GOT3 (cell line): ENCODE results near the gene SLC16A9.

Experiments used
- DNase-seq: peaks from one replicate; lab custom pipeline; 2025; ENCODE audit warnings: mixed read lengths; lab: John Stamatoyannopoulos, UW

SLC16A9 gene

GRCh38 chr10:59628456-59628855 is 81.2 kb downstream of the SLC16A9 start:
- no peak for DNase-seq

GRCh38 chr10:59627366-59628018 is 82.2 kb downstream of the SLC16A9 start:
- DNase-seq = no peak

DNA sequence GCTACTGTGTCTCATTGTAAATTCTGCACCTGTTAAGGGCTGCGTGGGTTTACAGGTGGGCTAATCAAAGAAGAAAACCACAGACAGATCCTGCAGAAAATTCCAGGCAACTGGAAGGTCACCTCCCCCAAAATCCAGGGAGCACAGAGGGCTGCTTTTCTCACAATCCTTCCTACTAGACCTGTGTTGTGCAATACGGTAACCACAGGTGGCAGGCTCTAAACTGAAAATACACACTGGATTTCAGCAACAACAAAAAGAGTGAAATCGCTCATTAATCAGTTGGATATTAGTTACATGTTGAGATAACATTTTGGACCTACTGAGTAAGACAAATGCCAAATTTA is 83.2 kb downstream of the SLC16A9 start:
- DNase-seq = no peak

GRCh38 chr10:59625721-59626522 is 83.7 kb downstream of the SLC16A9 start:
- no peak for DNase-seq

GRCh38 chr10:59624951-59625350 is 84.7 kb downstream of the SLC16A9 start:
- DNase-seq = no peak

- no peak for DNase-seq
These were observed 85.5 kb downstream of the SLC16A9 start for GRCh38 chr10:59624136-59624535.

DNA sequence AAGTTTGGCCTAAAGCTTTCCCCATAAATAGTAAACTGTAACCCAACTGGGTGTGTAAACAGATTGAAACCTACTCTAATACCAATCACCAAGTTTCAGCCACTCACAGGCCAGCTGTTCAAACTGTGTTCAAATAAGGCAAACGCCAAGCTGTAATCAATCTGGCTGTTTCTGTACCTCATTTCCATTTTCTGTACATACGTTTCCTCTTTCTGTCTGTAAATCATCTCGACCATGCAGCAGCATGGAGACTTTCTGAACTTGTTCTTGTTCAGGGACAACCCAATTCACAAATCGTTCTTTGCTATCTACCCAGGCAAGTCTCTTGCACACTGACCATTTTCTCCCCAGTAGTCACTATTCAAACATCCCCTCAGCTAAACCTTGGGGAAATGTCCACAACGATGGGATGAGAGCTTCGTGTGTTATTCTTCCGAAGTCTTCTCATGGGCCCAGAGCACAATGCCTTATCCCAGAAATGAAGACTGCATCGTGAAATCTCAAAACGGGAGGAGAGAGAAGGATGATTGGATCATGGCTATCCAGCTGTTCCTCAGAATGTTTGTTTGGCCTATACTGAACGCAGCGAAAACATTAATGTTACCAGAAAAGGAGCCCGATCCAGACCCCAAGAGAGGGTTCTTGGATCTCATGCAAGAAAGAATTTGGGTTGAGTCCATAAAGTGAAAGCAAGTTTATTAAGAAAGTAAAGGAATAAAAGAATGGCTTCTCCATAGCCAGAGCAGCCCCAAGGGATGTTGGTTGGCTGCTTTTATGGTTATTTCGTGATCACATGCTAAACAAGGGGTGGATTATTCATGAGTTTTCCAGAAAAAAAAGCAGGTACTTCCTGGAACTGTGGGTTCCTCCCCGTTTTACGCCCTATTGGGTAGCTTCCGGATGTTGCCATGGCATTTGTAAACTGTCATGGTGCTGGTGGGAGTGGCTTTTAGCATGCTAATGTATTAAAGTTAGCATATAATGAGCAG is 86.2 kb downstream of the SLC16A9 start:
- no peak for DNase-seq

- no peak for DNase-seq
These were observed 87.1 kb downstream of the SLC16A9 start for GRCh38 chr10:59622320-59623132.

GRCh38 chr10:59621771-59622170 is 87.9 kb downstream of the SLC16A9 start:
- no peak for DNase-seq

- DNase-seq = no peak
These were observed 91.0 kb downstream of the SLC16A9 start for GRCh38 chr10:59618666-59619065.

DNA sequence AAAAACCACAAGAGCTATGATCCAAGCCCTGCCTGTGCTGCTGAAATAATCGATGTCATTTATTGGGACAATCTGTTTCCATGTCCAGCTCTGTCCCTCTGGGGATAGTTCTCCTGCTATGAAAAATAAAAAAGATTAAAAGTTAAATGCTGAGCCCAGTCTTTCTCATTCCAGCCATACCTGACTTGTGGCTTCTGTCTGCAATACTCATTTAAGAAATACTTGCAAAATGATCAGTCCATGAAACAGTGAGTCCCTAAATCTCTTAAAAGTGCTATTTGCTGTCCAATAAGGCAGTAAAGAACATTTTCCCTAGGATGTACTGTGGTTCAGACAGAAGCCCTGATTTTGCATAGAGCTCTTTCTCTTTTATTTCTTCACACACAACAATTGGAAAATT is 91.7 kb downstream of the SLC16A9 start:
- DNase-seq = no peak

DNA sequence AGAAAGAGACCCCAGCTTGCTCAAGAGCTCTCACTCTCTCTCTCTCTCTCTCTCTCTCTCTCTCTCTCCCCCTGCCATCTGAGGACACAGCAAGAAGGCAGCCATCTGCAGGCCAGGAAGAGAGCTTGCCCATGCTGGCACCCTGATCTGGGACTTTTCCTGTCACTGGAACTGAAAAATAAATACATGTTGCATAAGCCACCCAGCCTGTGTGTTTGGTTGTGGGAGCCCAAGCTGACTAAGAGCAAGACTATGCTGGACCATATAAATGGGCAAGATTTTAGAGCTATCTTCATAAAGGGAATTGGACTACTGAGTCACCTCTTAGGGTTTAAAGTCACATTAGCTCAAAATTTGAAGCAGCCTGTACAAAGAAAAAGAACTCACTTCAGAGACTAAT is 98.6 kb downstream of the SLC16A9 start:
- no peak for DNase-seq

DNA sequence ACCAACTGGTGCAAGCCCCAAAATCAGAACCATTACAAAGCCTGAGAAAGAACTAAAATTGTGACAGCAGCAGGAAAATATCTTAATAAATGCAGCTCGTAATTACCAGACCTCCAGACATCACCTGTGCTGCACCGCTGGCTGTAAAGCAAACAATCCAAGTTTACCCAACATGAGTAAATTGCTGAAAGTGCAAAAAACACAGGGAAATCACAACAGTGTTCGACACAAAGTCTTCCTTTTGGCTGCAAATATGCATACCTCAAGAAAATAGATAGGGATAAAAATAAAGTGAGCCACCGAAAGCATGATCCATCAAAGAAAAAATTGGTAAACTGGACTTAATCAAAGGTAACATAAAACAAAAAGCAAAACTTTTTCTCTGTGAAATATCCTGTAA is 101.7 kb downstream of the SLC16A9 start:
- DNase-seq = no peak

DNA sequence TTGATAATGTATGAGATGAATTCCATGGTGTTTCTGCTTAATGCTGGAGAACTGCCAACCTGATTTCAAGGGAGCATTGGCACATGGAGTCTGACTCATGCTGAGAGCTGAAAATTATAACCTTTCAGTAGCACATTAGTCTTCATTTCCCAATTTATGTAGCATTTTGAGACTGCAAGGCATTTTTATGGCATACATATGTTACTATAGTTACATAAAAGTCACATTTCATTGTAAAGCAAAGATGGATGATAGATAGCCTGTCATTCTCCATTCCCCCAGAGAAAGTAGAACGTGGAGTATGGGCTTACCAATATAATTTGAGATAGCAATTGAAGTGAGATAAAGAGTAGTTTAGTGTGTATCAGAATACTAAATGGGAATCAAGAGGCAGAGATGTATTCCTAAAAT is 103.1 kb downstream of the SLC16A9 start:
- DNase-seq = no peak

GRCh38 chr10:59601985-59602384 is 107.7 kb downstream of the SLC16A9 start:
- no peak for DNase-seq
